HEK293 (cell line): ENCODE data around the gene IFI27L1.

ENCODE experiments used
- CTCF ChIA-PET: fragments of 350-600 bp; formaldehyde crosslinking; extraction: SDS; loops from one replicate; lab custom pipeline; 2021; ENCODE audit warnings: antibody characterized with exemption; lab: Yijun Ruan, JAX
- POLR2A ChIA-PET: fragments of 300-600 bp; formaldehyde crosslinking; extraction: SDS; loops from one replicate; lab custom pipeline; 2020; ENCODE audit warnings: antibody characterized with exemption, inconsistent platforms; lab: Yijun Ruan, JAX
- H3K27ac ChIP-seq: fragments of 200-500 bp; sonication (Bioruptor generic); 2 replicates; pipeline ENCODE4 v1.5.1; 2014; ENCODE audit warnings: low read depth, low read length, control low read depth, inconsistent platforms; ENCODE audit errors: extremely low read depth
- H3K36me3 ChIP-seq, 2 experiments: fragments of 200-500 bp in 1 of 2; sonication (Bioruptor generic) in 1 of 2; 1 replicate in 1 of 2; 2 replicates in 1 of 2; pipeline ENCODE4 v1.5.1; 2014 to 2017; ENCODE audit warnings: inconsistent platforms in 2 of 2, low read length in 2 of 2; ENCODE audit not compliant: control insufficient read depth in 2 of 2, insufficient read depth in 1 of 2
- H3K4me1 ChIP-seq: fragments of 200-500 bp; sonication (Bioruptor generic); 2 replicates; pipeline ENCODE4 v1.5.1; 2014; ENCODE audit warnings: mild to moderate bottlenecking, low read length, inconsistent platforms; ENCODE audit not compliant: control insufficient read depth, insufficient read depth
- H3K4me3 ChIP-seq: 2 replicates; pipeline ENCODE4 v1.5.1; 2011; ENCODE audit warnings: low read depth, mild to moderate bottlenecking, control low read depth, low read length, moderate library complexity
- H3K9me3 ChIP-seq: fragments of 200-500 bp; sonication (Bioruptor generic); 2 replicates; pipeline ENCODE4 v1.5.1; 2014; ENCODE audit warnings: low read depth, low read length, inconsistent platforms; ENCODE audit not compliant: control insufficient read depth, insufficient read depth
- BCL11A ChIP-seq: fragments of 450-650 bp; formaldehyde crosslinking; IDR thresholded peaks from 2 replicates; pipeline ENCODE4 v1.5.1; 2016; ENCODE audit warnings: low read depth, missing biosample characterization, missing genetic modification characterization
- GFI1B ChIP-seq: fragments of 450-650 bp; formaldehyde crosslinking; IDR thresholded peaks from 2 replicates; pipeline ENCODE4 v1.5.1; 2016; ENCODE audit warnings: missing biosample characterization, missing genetic modification characterization
- GLIS1 ChIP-seq: fragments of 450-650 bp; formaldehyde crosslinking; IDR thresholded peaks from 2 replicates; pipeline ENCODE4 v1.5.1; 2016; ENCODE audit warnings: missing biosample characterization, missing genetic modification characterization
- GLIS2 ChIP-seq: fragments of 450-650 bp; formaldehyde crosslinking; IDR thresholded peaks from 2 replicates; pipeline ENCODE4 v1.5.1; 2016; ENCODE audit warnings: missing biosample characterization, missing genetic modification characterization
- PRDM10 ChIP-seq: fragments of 450-650 bp; formaldehyde crosslinking; IDR thresholded peaks from 2 replicates; pipeline ENCODE4 v1.5.1; 2016; ENCODE audit warnings: missing biosample characterization, missing genetic modification characterization
- RBAK ChIP-seq: fragments of 450-650 bp; formaldehyde crosslinking; IDR thresholded peaks from 2 replicates; pipeline ENCODE4 v1.5.1; 2016; ENCODE audit warnings: missing biosample characterization, missing genetic modification characterization
- SCRT2 ChIP-seq: fragments of 450-650 bp; formaldehyde crosslinking; IDR thresholded peaks from 2 replicates; pipeline ENCODE4 v1.5.1; 2016; ENCODE audit warnings: missing biosample characterization, missing genetic modification characterization
- ZNF223 ChIP-seq: fragments of 450-650 bp; formaldehyde crosslinking; IDR thresholded peaks from 2 replicates; pipeline ENCODE4 v1.5.1; 2016; ENCODE audit warnings: missing biosample characterization, missing genetic modification characterization
- ZNF23 ChIP-seq: fragments of 450-650 bp; formaldehyde crosslinking; IDR thresholded peaks from 2 replicates; pipeline ENCODE4 v1.5.1; 2016; ENCODE audit warnings: missing biosample characterization, missing genetic modification characterization, borderline replicate concordance
- ZNF350 ChIP-seq: fragments of 450-650 bp; formaldehyde crosslinking; IDR thresholded peaks from 2 replicates; pipeline ENCODE4 v1.5.0; 2017; ENCODE audit warnings: missing biosample characterization, mild to moderate bottlenecking, missing genetic modification characterization
- ZNF549 ChIP-seq: fragments of 450-650 bp; IDR thresholded peaks from 2 replicates; pipeline ENCODE4 v1.5.1; 2018; ENCODE audit warnings: missing biosample characterization, missing genetic modification characterization, mild to moderate bottlenecking, inconsistent platforms, moderate library complexity
- ZNF596 ChIP-seq: fragments of 450-650 bp; IDR thresholded peaks from 2 replicates; pipeline ENCODE4 v1.5.0; 2018; ENCODE audit warnings: missing biosample characterization, mild to moderate bottlenecking, missing genetic modification characterization, moderate library complexity
- ZNF610 ChIP-seq: fragments of 450-650 bp; formaldehyde crosslinking; IDR thresholded peaks from 2 replicates; pipeline ENCODE4 v1.5.1; 2016; ENCODE audit warnings: missing biosample characterization, missing genetic modification characterization, borderline replicate concordance
- ZNF645 ChIP-seq: fragments of 450-650 bp; formaldehyde crosslinking; IDR thresholded peaks from 2 replicates; pipeline ENCODE4; 2016; ENCODE audit warnings: missing biosample characterization, missing genetic modification characterization
- ZNF704 ChIP-seq: fragments of 450-650 bp; formaldehyde crosslinking; IDR thresholded peaks from 2 replicates; pipeline ENCODE4 v1.5.1; 2016; ENCODE audit warnings: missing biosample characterization, missing genetic modification characterization
- ZNF843 ChIP-seq: fragments of 450-650 bp; formaldehyde crosslinking; IDR thresholded peaks from 2 replicates; pipeline ENCODE4 v1.5.1; 2016; ENCODE audit warnings: missing biosample characterization, missing genetic modification characterization
- ZSCAN16 ChIP-seq: fragments of 450-650 bp; formaldehyde crosslinking; IDR thresholded peaks from 2 replicates; pipeline ENCODE4 v1.5.1; 2016; ENCODE audit warnings: missing biosample characterization, missing genetic modification characterization
- ZSCAN30 ChIP-seq: fragments of 450-650 bp; IDR thresholded peaks from 2 replicates; pipeline ENCODE4 v1.5.1; 2018; ENCODE audit warnings: missing biosample characterization, mild to moderate bottlenecking, missing genetic modification characterization, moderate library complexity

The IFI27L1 gene

DNA sequence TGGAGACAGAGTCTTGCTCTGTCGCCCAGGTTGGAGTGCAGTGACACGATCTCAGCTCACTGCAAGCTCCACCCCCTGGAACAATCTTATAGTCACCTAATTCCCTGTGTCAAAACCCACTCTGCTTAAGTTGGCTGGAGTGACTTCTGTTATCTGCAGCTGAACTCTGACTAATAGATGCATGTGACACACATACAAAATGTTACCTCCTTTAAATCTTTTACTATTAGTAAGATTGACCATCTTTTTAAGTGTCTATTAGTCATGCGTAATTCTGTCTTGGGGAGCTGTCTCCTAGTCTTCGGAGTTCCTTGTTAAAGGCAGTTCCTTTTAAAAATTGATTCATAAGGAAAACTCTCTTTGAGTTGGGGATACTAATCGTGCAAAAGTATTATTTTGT, 7.4 kb downstream of the IFI27L1 start:
- Histone ChIP-seq H3K4me3 (no peak overlapping the region), H3K9me3 (no peaks in the 10 kb centered on the region)
- TF ChIP-seq PRDM10 (no peak), ZNF223 (tag by site-specific recombination) (no peak), SCRT2 (tag by site-specific recombination) (no peak), ZSCAN16 (no peak), BCL11A (tag by site-specific recombination) (no peak), ZNF843 (no peak), ZNF350 (tag by site-specific recombination) (no peak), ZNF596 (tag by site-specific recombination) (no peak), RBAK (tag by site-specific recombination) (no peak), ZNF549 (tag by site-specific recombination) (no peak), ZNF645 (no peak), ZNF23 (no peak)
- TF ChIP-seq, all 188 proteins: peak for 0
- no peak overlapping the region for H3K27ac ChIP-seq
- no peaks in the 10 kb centered on the region for H3K36me3 ChIP-seq
- ChIA-PET POLR2A (no interaction called here), CTCF (interaction anchor here (0.6 to 3.1 kb wide), 3 partner anchors 44 to 92 kb away, joined by 3 to 12 read pairs (median 3); no protein-coding TSS in a partner anchor)
- no peaks in the 10 kb centered on the region for H3K4me1 ChIP-seq

- ChIA-PET POLR2A (no interaction called here), CTCF (interaction anchor here (0.6 to 3.1 kb wide), 3 partner anchors 8 to 91 kb away, joined by 3 to 12 read pairs (median 3); partner anchors contain the start of genes DDX24 and IFI27L1)
- H3K27ac ChIP-seq, result no peak overlapping the region
- TF ChIP-seq ZNF610 (tag by site-specific recombination), result no peak
- no peak for TF ChIP-seq ZSCAN30 (tag by site-specific recombination)
- no peak for TF ChIP-seq GLIS1 (tag by site-specific recombination)
- TF ChIP-seq ZNF704 (tag by site-specific recombination), result no peak
- no peak for TF ChIP-seq GFI1B (tag by site-specific recombination)
- TF ChIP-seq GLIS2 (tag by site-specific recombination), result no peak
- TF ChIP-seq RBAK (tag by site-specific recombination), result no peak
- no peaks in the 10 kb centered on the region for H3K9me3 ChIP-seq
- no peaks in the 10 kb centered on the region for H3K36me3 ChIP-seq
- H3K4me1 ChIP-seq, result no peaks in the 10 kb centered on the region
- no peak overlapping the region for H3K4me3 ChIP-seq
Measured at GRCh38 chr14:94089479-94089878, 8.4 kb downstream of the IFI27L1 start.
